Neuronal stem cell (in vitro differentiated cells): ENCODE results near the gene ITGB6.

Experiments
- DNase-seq: peaks from one replicate; pipeline ENCODE4 v3.0.0-alpha.2; 2013; ENCODE audit warnings: low spot score
- H2AFZ ChIP-seq: one replicate; pipeline ENCODE4 v1.6.1; 2013; ENCODE audit warnings: mild to moderate bottlenecking, low read length, inconsistent platforms
- H2AK5ac ChIP-seq: 2 replicates; pipeline ENCODE4 v1.6.1; 2013; ENCODE audit warnings: low read depth, mild to moderate bottlenecking, inconsistent platforms, low read length, moderate library complexity, mixed read lengths
- H2BK120ac ChIP-seq: 2 replicates; pipeline ENCODE4 v1.6.1; 2013; ENCODE audit warnings: low read depth, mild to moderate bottlenecking, inconsistent platforms, low read length, moderate library complexity, mixed read lengths
- H2BK12ac ChIP-seq: one replicate; pipeline ENCODE4 v1.6.1; 2013; ENCODE audit warnings: low read length, inconsistent platforms
- H2BK15ac ChIP-seq: 2 replicates; pipeline ENCODE4 v1.6.1; 2013; ENCODE audit warnings: mild to moderate bottlenecking, low read length, inconsistent platforms, mixed read lengths
- H2BK5ac ChIP-seq: one replicate; pipeline ENCODE4 v1.6.1; 2013; ENCODE audit warnings: inconsistent platforms, mild to moderate bottlenecking, low read length, moderate library complexity
- H3K14ac ChIP-seq: one replicate; pipeline ENCODE4 v1.6.1; 2013; ENCODE audit warnings: low read length, inconsistent platforms
- H3K18ac ChIP-seq: 2 replicates; pipeline ENCODE4 v1.6.1; 2013; ENCODE audit warnings: low read length, inconsistent platforms
- H3K23ac ChIP-seq: 2 replicates; pipeline ENCODE4 v1.6.1; 2013; ENCODE audit warnings: low read depth, mild to moderate bottlenecking, mixed read lengths, low read length, inconsistent platforms; ENCODE audit not compliant: poor library complexity
- H3K27ac ChIP-seq: replicated peaks from 3 replicates; pipeline ENCODE4 v1.5.1; 2013; ENCODE audit warnings: low read length, inconsistent platforms
- H3K27me3 ChIP-seq, 3 experiments: 2 replicates each; pipeline ENCODE4 v1.6.1; 2013; ENCODE audit warnings: low read length in 3 of 3, mild to moderate bottlenecking in 2 of 3, inconsistent platforms in 1 of 3, low read depth in 1 of 3, mixed read lengths in 1 of 3, moderate library complexity in 1 of 3; ENCODE audit not compliant: control insufficient read depth in 3 of 3, insufficient read depth in 3 of 3
- H3K36me3 ChIP-seq, 2 donors: replicated peaks in 1 of 2; 2 replicates each; pipeline ENCODE4 v1.6.1; 2013; ENCODE audit warnings: low read length in 2 of 2; ENCODE audit not compliant: control insufficient read depth in 2 of 2, insufficient read depth in 2 of 2
- H3K4ac ChIP-seq: 2 replicates; pipeline ENCODE4 v1.6.1; 2013; ENCODE audit warnings: inconsistent platforms, mild to moderate bottlenecking, low read length, moderate library complexity
- H3K4me1 ChIP-seq, 2 donors: 1 replicate in 1 of 2; 2 replicates in 1 of 2; pipeline ENCODE4 v1.6.1; 2013; ENCODE audit warnings: low read length in 2 of 2, low read depth in 1 of 2; ENCODE audit not compliant: control insufficient read depth in 2 of 2, insufficient read depth in 1 of 2
- H3K4me2 ChIP-seq: one replicate; pipeline ENCODE4 v1.6.1; 2013; ENCODE audit warnings: mild to moderate bottlenecking, low read length, inconsistent platforms; ENCODE audit not compliant: insufficient read depth, poor library complexity, severe bottlenecking
- H3K4me3 ChIP-seq, 2 donors: 2 replicates each; pipeline ENCODE4 v1.5.1; 2013; ENCODE audit warnings: low read length in 2 of 2, mild to moderate bottlenecking in 2 of 2, inconsistent platforms in 1 of 2, moderate library complexity in 1 of 2
- H3K79me1 ChIP-seq: one replicate; pipeline ENCODE4 v1.6.1; 2013; ENCODE audit warnings: low read depth, mild to moderate bottlenecking, inconsistent platforms, low read length, moderate library complexity
- H3K9ac ChIP-seq: one replicate; pipeline ENCODE4 v1.6.1; 2013; ENCODE audit warnings: mild to moderate bottlenecking, low read depth, low read length, inconsistent platforms; ENCODE audit not compliant: poor library complexity
- H3K9me3 ChIP-seq, 2 donors: replicated peaks in 1 of 2; 2 replicates each; pipeline versions ENCODE3 to v1.6.1; 2013; ENCODE audit warnings: low read length in 2 of 2, mild to moderate bottlenecking in 2 of 2, inconsistent platforms in 1 of 2, low read depth in 1 of 2, mixed read lengths in 1 of 2, moderate library complexity in 1 of 2; ENCODE audit not compliant: control insufficient read depth in 2 of 2, insufficient read depth in 1 of 2
- H4K8ac ChIP-seq: one replicate; pipeline ENCODE4 v1.6.1; 2013; ENCODE audit warnings: low read depth, mild to moderate bottlenecking, inconsistent platforms, low read length, moderate library complexity
- H4K91ac ChIP-seq: one replicate; pipeline ENCODE4 v1.6.1; 2013; ENCODE audit warnings: low read length, low read depth, mild to moderate bottlenecking, inconsistent platforms; ENCODE audit not compliant: poor library complexity
- WGBS, 2 donors: extraction: QIAGEN DNeasy Blood & Tissue Kit; methylation state at CpG; one replicate each; pipeline ENCODE4 v1.1.7; 2013; ENCODE audit warnings: missing lambda C conversion rate in 2 of 2, mixed read lengths in 1 of 2; ENCODE audit not compliant: insufficient read length in 2 of 2, insufficient replicate concordance in 1 of 2; ENCODE audit errors: extremely low coverage in 2 of 2; 5-methylcytosine and 5-hydroxymethylcytosine counted together

Gene ITGB6

GRCh38 chr2:160210599-160211138 lies 10.6 kb upstream of the ITGB6 start:
- WGBS, 2 donors, result no CpG with 5 or more reads among the region's 11 CpGs
- H3K23ac ChIP-seq, result no peak overlapping the region
- H4K91ac ChIP-seq, result no peak overlapping the region
- no peak overlapping the region for H2BK15ac ChIP-seq
- no peak overlapping the region for H3K9ac ChIP-seq
- no peak overlapping the region for H2BK120ac ChIP-seq
- H2BK12ac ChIP-seq, result no peak overlapping the region
- H2AFZ ChIP-seq, result no peak overlapping the region
- no peak overlapping the region for H2BK5ac ChIP-seq
- no peaks in the 10 kb centered on the region for H3K27me3 ChIP-seq
- no peak overlapping the region for H3K14ac ChIP-seq
- no peaks in the 10 kb centered on the region for H3K36me3 ChIP-seq
- no peak overlapping the region for H3K27ac ChIP-seq
- no peak overlapping the region for H2AK5ac ChIP-seq
- H3K4me3 ChIP-seq, result no peak overlapping the region
- H3K4me1 ChIP-seq, result peaks cover 0 to 8% of the 10 kb centered on the region in 2 donors
- H4K8ac ChIP-seq, result no peak overlapping the region
- H3K4me2 ChIP-seq, result no peak overlapping the region
- H3K4ac ChIP-seq, result no peak overlapping the region
- peaks cover 4 to 5% of the 10 kb centered on the region in 2 donors for H3K9me3 ChIP-seq
- no peak overlapping the region for H3K18ac ChIP-seq
- H3K79me1 ChIP-seq, result no peaks in the 10 kb centered on the region
- DNase-seq, result peak; percentile 51

DNA sequence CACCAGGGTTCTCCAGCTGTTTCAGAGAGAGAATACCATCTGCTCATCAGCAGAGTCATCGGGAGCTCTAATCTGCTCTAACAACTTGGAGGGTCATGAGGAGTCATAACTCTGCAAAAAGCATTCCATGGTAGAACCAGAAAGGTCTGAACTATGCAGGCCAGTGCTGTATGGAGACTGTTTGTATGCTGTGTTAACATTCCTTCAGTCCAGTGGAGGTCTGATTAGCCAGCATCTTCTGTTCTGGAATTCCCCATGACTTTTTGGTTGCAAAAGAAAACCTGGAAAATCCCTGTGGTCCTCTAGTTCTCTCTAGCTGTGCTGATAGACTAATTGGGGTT lies 9.4 kb upstream of the ITGB6 start:
- H2BK12ac ChIP-seq, result no peak overlapping the region
- no peak overlapping the region for H3K4me2 ChIP-seq
- no peak overlapping the region for H3K4ac ChIP-seq
- H4K8ac ChIP-seq, result no peak overlapping the region
- peaks cover 4 to 5% of the 10 kb centered on the region in 2 donors for H3K9me3 ChIP-seq
- H3K9ac ChIP-seq, result no peak overlapping the region
- H4K91ac ChIP-seq, result no peak overlapping the region
- no peak overlapping the region for H3K23ac ChIP-seq
- no peak for DNase-seq
- no peak overlapping the region for H2BK5ac ChIP-seq
- peaks cover 0 to 8% of the 10 kb centered on the region in 2 donors for H3K4me1 ChIP-seq
- peaks cover 0 to 4% (median 0%) of the 10 kb centered on the region in 3 experiments for H3K27me3 ChIP-seq
- no CpG with 5 or more reads among the region's 1 CpG for WGBS, 2 donors
- no peak overlapping the region for H2BK120ac ChIP-seq
- H3K79me1 ChIP-seq, result no peaks in the 10 kb centered on the region
- no peaks in the 10 kb centered on the region for H3K36me3 ChIP-seq
- H3K4me3 ChIP-seq, result no peak overlapping the region
- no peak overlapping the region for H2BK15ac ChIP-seq
- H3K27ac ChIP-seq, result no peak overlapping the region
- no peak overlapping the region for H3K18ac ChIP-seq
- H2AK5ac ChIP-seq, result no peak overlapping the region
- no peak overlapping the region for H2AFZ ChIP-seq
- H3K14ac ChIP-seq, result no peak overlapping the region

DNA sequence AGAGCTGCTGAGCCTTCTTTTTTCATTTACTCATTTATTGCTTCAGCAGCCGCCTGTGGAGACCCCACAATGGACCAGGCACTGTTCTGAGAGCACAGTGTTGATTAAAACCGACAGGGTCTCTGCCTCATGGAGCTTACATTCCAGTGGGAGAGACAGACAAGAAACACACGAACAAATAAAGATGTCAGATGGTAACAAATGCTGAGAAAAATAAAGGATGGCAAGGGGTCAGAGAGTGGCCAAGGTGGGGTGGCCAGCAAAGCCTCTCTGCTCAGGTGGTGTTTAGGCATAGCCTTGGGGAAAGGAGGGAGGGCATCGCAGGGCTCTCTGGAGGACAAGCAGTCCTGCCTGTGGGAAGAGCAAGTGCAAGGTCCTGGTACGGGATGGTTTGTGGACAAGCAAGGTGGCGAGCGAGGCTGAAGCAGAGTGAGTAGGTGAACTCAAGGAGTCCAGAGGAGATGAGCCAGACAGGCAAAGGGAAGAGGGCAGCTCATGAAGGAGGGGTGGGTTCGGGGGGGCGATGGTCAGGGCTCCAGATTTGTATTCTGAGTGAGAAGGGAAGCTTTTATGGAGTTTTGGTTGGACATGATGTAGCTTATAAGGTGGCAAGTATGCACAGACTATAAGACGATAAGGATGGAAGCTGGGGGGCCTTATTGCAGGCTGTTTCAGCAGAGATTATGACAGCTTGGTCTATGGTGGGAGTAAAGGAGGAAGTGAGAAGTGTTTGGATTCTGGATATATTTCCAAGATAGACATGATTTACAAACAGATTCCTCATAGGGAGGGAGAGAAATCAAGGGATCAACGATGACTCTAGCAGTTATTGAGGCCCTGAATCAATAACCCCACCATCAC lies 8.8 kb upstream of the ITGB6 start:
- peak overlapping the region; percentile 70 for H2AFZ ChIP-seq
- no peak overlapping the region for H2BK15ac ChIP-seq
- H3K4me1 ChIP-seq, result peaks cover 0 to 8% of the 10 kb centered on the region in 2 donors
- H3K36me3 ChIP-seq, result no peaks in the 10 kb centered on the region
- H3K9ac ChIP-seq, result no peak overlapping the region
- H3K27ac ChIP-seq, result peak overlapping the region; percentile 58
- peak overlapping the region; percentile 4 for H2BK12ac ChIP-seq
- H3K9me3 ChIP-seq, result peaks cover 4 to 5% of the 10 kb centered on the region in 2 donors
- no peak overlapping the region for H2BK120ac ChIP-seq
- DNase-seq, result no peak
- no peak overlapping the region for H3K4me2 ChIP-seq
- no peak overlapping the region for H3K4me3 ChIP-seq
- H3K23ac ChIP-seq, result no peak overlapping the region
- peak overlapping the region; percentile 51 for H2AK5ac ChIP-seq
- H4K8ac ChIP-seq, result no peak overlapping the region
- H3K4ac ChIP-seq, result no peak overlapping the region
- no CpG with 5 or more reads among the region's 11 CpGs for WGBS, 2 donors
- H2BK5ac ChIP-seq, result no peak overlapping the region
- no peak overlapping the region for H3K14ac ChIP-seq
- H3K27me3 ChIP-seq, result peaks cover 0 to 5% (median 0%) of the 10 kb centered on the region in 3 experiments
- H3K18ac ChIP-seq, result peak overlapping the region; percentile 67
- no peaks in the 10 kb centered on the region for H3K79me1 ChIP-seq
- no peak overlapping the region for H4K91ac ChIP-seq
